Suppressor macrophage (primary cell): ENCODE measurements around the gene BMP2K.

Experiments used
- DNase-seq, 4 experiments: peaks; one replicate each; pipeline ENCODE4 v3.0.0-alpha.2; 2020 to 2022
- total RNA-seq, 17 experiments: gene quantifications; one replicate each; lab custom pipeline; 2026; ENCODE audit warnings: mixed read lengths in 6 of 17, inconsistent platforms in 3 of 17; lab: John Stamatoyannopoulos, UW

The BMP2K gene
- 83.8 to 439 (median 262) reads per million in 17 experiments for total RNA-seq

DNA sequence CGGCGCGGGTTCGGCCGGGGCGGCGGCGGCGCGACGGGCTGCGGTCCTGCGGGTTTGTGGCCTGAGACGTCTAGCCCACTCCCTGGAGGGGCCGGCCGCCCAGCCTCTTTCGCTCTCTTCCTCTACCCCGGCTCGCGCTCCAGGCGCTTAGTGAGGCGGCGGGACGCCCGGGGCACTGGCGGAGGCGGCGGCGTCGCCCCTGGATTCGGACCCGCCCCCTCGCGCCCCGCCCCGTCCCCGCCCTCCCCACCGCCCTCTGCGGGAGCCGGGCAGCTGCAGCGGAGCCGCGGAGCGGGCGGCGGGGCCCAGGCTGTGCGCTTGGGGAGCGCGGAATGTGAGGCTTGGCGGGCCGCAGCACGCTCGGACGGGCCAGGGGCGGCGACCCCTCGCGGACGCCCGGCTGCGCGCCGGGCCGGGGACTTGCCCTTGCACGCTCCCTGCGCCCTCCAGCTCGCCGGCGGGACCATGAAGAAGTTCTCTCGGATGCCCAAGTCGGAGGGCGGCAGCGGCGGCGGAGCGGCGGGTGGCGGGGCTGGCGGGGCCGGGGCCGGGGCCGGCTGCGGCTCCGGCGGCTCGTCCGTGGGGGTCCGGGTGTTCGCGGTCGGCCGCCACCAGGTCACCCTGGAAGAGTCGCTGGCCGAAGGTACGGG is at the start of gene BMP2K:
Gene BMP2K, plus strand, starts transcription at position 272 of the 650 bp plus-strand sequence. Its CDS starts 194 bp downstream, at position 466.
- DNase-seq: peak; percentile 81 to 95 (median 89)

DNA sequence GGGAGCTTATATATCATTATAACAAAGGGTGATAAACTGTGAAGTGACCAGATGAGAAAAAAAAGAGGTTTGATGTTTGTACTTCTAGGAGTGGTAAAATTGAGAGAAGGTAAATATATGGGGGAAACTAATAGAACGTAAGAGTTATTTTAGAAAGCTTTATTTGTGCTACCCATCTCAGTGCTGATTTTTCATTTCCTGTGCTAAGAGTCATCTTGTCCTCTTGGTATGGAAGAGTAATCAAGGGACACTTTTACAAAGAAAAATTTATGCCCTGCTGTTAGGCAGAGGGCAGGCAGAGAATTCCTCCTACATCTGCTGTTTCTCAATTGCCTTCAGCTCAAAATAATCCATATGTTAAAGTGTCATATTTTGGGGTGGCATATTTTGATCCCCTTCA is 49.6 kb upstream of the BMP2K start:
- DNase-seq: no peak

DNA sequence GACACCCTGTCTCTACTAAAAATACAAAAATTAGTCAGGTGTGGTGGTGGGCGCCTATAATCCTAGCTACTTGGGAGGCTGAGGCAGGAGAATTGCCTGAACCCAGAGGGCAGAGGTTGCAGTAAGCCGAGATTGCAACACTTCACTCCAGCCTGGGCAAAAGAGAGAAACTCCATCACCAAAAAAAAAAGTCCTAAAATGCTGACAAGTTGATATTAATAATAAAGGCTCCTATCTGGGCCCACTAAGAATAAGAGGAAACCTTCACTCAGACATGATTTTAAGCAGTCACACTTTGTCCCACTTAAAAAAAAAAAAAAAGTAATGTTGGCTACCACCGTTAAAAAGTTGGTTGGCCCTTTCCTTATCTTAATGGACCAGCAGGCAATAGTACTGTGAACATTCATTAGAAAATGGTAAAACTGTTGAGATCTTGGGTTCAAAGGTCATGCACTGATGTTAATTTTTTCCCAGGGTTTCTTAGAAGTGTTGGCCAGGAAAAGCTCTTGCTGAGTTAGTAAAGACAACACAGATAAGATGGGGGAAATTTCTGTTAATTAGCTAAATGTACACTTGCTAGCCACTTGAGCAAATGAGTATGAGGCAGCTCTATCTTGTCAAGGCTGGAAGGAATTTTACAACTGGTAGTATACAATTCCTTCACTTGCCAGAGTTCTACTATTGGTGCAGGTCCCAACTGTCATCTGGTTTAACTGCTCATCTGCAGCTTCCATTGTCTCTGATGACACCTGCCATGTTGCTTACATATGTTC is 43.6 kb upstream of the BMP2K start:
- no peak for DNase-seq

DNA sequence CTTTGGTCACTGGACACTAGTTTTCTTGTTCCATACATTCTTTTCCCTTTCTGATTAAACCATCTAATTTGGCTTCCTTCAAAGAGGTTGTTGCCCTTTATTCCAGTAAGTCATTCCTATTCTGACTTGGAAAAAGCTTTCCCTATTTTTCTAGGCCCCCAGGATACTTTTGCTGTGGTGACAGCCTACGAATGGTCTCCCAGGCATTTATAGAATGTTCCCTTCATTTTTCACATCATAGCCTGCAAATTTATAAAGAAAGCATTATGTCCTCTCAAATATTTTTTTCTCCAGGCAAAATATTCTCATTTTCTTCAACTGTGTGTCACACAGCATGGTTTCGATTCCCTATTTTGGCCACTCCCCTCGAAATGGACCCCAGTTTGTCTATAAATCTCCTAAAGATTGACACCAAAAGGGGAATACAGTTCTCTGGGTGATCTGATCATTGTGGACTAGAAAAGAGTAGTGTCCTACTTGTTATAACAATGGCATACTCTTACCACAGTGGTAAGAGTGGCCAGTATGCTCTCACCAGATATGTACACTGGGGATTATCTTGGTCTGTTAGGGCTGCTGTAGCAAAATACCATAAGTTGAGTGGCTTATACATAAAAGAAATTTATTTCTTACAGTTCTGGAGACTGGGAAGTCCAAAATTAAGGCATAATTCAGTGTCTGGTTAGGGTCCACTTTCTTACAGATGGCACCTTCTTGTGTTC is 41.5 kb upstream of the BMP2K start:
- peak in 3 of 4 experiments; percentile 21 to 52 (median 42) for DNase-seq

DNA sequence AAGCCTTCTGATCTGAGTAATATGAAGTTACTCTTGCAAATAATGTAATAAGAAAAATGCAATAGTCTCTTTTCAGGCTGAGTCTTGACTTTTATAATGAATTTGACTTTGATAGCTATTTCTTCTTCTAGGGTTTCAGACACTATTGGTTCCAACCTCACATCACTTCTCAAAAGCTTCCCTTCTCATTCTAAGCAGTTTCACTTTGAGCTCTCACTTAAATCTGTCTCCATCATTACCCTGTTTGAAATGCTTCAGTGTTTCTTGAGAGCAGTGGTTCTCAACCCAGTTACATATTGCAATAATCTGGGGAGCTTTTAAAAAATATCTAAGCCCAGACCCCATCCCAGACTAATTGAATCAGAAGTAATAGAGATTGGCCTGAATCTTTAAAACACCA is 40.5 kb upstream of the BMP2K start:
- peak in 1 of 4 experiments; percentile 28 for DNase-seq

DNA sequence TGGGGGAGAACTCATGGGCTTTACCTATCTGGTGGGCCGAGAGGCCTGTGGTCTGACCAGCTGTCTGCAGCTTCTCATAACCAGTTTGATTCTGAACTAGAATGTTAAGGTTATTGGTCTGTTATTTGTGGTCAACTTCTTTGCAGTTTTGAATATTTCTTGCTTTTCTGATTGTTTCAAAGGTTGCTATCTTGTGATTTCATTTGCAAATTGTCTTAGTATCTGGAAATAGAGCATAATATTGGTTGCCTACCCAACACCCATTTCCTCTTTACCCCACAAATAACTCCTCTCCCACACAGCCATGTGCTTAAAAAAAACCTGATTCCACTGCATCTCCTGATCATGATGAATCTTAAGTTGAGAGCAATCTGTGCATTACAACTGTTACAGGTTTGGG is 39.1 kb upstream of the BMP2K start:
- DNase-seq: peak; percentile 66 to 89 (median 75)

DNA sequence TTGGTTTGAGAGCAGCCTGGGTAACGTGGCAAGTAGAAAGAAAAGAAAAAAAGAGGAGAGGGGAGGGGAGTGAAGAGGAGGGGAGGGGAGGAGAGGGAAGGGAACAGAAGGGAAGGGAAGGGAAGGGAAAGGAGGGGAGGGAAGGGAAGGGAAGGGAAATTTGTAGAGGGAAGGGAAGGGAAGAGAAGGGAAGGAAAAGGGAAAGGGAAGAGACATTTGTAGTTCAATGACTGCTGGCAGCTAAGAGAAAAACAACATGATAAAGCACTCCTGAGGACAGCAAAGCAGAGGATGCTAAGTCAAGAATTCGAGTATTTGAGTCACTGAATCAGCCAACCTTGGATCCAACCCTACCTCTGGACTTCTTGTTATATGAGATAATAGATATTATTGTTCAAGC is 38.2 kb upstream of the BMP2K start:
- no peak for DNase-seq

DNA sequence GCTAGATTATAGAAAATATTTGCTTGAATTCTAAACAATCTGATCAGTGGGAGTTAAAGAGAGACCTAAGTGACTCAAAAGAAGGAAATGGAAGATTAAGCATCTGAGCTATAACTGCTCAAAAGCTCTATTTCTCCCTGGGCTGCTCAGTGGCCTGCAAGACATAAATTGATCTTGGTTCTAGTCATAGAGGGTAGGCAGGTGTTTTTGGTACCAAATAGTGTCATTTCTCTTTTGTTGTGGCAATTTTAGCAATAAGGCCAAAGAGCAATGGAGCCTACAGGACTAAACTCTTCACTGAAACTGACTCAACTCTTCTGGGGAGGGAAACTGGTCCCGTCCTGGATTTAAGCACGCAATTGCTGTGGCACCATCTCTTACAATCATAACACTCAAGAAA is 33.9 kb upstream of the BMP2K start:
- DNase-seq: no peak

DNA sequence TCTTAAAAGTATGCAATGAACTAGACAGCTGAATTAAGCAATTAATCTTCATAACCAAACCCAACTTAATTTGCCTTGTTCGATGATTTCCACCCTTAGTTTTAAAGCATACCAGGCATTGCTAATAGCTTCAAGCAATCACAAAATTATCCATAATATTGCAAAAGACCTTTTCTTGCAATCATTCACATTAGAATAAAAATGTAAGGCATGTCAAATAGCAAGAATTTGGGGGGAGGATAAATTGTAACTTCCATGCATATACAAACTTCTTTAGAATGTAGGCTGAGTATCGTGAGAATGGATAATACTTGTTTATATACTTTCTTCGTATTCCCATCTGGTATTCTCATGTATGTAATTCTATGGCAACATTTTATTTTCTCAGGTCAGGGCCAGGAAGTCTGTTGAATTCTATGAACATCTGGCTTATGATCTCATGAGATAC is 28.7 kb upstream of the BMP2K start:
- no peak for DNase-seq

DNA sequence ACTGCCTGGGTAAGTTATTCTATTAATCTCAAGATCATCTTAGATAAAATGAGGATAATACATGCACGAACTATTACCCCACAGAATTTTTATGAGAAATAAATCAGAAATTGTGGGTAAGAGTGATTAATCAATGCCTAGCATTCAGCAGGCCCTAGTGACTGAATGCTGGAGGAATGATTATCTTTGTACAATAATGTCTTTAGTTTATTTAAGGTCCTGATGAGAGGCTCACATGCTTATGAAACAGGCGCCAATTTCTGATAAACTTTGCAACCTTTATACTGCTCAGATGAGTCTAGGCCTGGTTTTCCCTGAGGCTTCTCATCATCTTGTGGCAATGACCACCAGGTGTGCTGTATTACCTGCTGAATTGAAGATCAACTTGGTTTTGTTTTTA is 27.8 kb upstream of the BMP2K start:
- DNase-seq: no peak

DNA sequence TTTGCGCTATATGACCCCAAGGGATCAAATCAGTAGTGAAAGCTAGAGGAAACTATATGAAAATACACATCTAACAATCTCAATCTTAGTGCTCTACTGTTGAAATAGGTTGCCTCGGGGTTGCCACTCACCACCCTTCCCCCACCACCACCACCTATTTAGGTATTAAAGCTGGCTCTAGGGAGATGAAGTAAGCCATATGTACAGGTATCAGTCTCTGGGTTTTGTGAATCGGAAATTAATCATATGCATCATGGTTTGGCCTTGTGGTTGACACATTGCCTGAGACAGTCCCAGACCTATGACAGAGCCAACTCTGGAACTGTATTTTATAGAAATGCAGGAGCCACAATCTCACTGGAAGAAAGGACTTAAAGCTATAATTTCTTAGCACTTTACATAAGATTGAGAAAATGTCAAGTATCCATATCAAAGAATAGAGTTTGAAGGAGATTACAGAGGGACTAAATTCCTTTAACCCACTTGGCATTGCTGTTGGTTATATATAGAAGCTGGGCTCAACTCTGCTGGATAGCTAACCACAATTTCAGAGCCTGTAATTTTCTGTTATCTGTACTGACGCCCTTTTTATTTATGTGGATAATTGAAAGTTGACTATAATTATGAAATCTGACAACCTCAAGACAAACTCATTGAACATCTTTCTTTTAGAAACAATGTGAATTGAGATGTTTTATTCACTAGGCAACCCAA is 26.7 kb upstream of the BMP2K start:
- DNase-seq: peak in 1 of 4 experiments; percentile 20

DNA sequence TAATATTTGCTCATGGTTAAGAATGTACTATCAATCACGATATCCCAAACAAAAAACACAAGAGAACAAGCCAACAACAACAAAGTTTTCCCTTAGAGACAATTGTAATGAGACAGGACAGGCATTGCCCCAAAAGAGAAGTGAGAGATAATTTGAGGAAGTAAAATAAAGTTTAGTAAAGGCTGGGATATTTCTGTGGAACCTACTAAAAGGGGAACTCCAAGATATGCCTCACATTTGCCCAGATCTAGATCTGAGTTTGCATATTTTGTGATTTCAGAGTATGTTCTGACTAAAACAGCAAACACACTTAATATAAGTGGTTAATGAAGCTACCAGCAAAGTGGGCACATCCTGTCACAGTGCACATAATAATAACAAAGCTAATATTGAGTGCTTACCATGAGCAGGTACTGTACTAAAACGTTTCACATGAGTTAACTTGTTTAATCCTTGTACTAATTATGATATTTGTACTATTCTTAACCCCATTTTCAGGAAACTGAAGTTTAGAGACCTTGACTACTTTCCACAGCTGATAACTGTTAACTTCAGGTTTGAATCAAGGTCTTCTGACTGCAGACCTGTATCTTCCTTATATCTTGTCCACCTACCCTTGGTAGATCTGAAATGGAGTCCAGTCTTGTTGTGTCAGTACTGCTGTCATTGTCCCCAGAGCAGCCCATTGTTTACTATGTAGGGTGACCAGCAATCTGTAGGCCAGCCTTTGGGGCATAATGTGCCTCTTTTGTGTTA is 26.0 kb upstream of the BMP2K start:
- peak; percentile 54 to 94 (median 78) for DNase-seq

DNA sequence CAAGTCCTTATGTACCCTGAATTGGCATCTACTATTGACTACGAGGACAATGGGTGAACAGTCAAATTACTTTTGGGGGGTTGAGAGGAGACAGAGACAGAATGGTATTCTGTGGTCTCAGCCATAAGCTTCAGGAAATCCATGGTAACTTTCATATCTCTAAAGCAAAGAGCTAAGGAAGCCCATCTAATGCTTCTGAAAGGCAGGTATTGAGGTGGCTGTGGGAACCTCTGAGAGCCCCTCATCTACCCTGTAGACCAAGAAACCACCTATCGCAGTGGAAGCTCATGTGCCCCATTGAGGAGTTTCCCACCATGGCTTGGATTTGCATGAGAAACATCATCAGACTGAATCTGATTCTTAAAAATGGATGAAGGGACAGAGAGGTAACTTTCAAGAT is 23.1 kb upstream of the BMP2K start:
- DNase-seq: no peak

DNA sequence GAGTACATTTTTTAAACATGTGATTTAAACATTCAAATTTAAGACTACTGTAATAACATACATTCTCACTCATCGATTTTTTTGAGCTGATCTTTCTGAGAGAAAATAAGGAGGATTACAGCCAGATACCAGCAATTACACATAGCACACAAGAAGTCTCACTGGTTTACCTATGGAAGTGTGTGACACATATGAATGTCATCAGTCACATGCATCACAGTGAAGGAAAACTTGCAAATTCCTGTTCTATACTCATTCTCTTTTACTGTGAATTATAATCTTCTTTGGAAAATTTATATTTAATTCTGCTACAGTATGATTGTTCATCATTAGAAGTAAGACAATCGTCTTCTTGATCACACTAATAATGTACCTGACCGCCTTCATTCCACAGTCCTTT is 21.3 kb upstream of the BMP2K start:
- DNase-seq: no peak

DNA sequence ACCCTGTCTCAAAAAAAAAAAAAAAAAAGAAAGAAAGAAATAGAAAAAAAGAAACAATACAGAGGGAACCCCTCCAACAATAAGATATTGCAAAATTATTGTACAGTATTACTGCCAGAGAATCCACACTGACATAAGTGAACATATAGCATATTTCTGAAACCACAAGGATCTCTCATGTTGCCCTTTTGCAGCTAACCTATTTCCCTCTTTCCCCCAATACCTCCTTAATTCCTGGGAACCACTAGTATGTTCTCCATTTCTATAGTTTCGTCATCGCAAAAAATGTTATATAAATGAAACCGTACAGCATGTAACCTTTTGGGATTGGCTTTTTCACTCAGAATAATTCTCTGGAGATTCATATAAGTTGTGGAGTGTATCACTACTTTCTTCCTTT is 20.0 kb upstream of the BMP2K start:
- DNase-seq: no peak

DNA sequence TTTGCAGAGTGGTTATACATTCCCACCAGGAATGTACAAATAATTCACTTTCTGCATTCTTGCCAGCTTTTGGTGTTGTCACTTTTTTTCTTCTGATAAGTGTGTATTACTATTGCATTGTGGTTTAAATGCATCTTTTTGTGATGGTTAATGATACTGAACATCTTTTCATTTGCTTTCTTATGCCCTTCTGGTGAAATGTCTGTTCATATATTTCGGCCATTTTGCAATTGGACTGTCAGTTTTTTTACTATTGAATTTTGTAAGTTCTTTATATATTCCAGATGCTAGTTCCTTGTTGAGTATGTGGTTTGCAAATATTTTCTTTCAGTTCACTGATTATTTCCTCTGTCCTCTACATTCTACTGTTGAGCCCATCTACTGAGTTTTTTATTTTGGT is 19.4 kb upstream of the BMP2K start:
- DNase-seq: peak in 1 of 4 experiments; percentile 32

DNA sequence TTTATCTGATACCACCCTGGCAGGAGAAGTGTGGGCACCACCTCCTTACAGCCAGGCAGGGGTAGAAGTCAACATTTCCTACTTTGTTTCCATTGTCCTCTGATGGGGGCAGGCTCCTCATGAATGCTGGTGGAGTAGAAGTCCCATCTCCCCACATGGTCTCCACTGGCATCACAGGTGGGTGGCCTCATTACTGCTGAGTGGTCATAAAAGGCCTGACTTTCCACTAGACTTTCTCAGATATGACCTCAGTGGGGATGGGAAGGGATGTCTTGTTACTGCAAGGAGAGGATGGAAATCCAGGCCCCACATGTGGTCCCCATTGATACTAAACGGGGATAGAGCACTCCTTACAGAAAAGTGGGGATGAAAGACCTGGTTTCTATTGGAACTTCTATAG is 18.6 kb upstream of the BMP2K start:
- DNase-seq: no peak

DNA sequence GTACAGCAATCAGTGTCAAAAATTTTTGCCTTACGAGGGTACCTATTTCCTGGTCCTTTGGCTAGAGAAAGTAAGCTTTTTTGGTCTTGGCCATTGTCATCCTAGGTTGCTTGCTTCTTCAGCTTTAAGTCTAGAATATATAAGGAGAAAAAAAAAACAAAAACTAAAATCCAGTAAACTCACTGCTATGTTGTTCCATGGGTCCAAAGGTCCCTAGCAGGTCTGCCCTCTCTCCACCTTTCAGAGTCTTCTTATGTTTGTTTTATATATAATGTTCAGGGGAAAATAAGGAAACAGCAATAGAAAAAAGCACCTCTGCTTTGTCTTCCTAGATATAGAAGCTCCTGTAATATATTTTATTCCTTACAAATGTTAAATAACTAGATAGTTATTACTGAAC is 18.1 kb upstream of the BMP2K start:
- DNase-seq: no peak

DNA sequence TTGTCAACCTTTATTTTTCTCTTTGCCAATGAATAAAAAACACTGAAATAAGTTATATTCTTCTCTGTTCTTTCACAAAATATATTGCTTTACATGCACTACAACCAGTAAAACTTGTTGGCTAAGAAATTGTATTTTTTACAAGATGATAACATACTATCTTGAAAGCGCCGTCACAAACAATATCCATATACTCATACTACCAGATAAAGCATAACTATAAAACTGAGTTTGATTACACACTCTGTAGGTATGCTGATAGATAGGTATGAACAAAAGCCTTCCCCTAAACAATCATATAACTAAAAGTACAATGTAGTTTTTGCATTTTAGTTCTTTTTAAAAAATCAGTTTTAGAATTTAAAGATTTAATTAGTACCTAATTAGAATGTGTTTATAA is 13.6 kb upstream of the BMP2K start:
- no peak for DNase-seq

DNA sequence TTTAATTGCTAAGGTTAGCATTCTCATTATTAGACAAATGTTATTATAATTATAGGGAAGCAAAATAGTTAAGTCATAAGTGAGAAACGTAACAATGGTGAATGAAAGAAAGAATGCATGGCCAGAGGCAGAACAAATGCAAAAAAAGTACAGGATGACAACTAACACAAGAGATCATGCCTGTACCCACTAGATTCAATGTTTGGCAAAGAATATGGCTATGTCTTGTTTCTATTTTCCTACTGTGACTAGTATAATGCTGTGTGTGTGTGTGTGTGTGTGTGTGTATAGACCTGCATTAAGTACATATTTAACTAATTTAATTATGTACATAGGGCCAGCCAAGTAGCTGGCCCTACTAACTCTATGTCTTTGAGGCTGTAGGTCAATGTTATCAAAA is 12.9 kb upstream of the BMP2K start:
- no peak for DNase-seq

DNA sequence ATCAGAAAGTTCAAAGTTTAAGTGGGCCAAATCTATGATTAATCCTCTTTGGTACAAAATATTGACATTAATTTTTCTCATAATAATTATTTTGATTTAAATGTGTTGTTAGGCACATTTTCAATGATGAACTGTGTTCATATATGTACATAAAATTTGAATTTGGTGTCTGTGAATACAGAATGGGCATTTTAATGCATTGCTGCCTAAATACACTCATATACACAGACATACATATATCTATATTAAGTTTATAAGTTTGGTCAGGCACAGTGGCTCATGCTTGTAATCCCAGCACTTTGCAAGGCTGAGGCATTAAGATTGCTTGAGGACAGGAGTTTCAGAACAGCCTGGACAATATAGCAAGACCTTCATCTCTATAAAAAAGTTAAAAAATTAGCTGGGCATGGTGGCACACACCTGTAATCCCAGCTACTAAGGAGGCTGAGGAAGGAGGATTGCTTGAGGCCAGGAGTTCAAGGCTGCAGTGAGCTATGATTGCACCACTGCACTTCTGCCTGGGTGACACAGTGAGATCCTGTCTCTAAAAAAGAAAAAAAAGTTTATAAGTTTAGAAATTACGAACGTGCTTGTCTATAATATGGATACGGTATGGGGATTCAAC is 12.3 kb upstream of the BMP2K start:
- no peak for DNase-seq
